ENCODE results near the gene KCNJ9.
"Not testable (repeated sequence)": the region's sequence is repeated elsewhere in the genome, so short reads cannot be mapped to it uniquely, and the experiment has no call there.

KCNJ9 gene

GRCh38 chr1:160081261-160081936 is at the start of gene KCNJ9:
Gene KCNJ9, plus strand, starts transcription at chr1:160081538. Its CDS starts 2,493 bp downstream, at chr1:160084031.
- DNase-seq: no peak

GRCh38 chr1:160032165-160032820 is 49.0 kb upstream of the KCNJ9 start:
- no peak for DNase-seq

- no peak for DNase-seq
Observed at GRCh38 chr1:160040476-160040875, 40.9 kb upstream of the KCNJ9 start.

GRCh38 chr1:160043543-160043942 is 37.8 kb upstream of the KCNJ9 start:
- no peak for DNase-seq

GRCh38 chr1:160045653-160046052 is 35.7 kb upstream of the KCNJ9 start:
- DNase-seq: no peak

- DNase-seq: peak; percentile 66
Observed at GRCh38 chr1:160046494-160047110, 34.7 kb upstream of the KCNJ9 start.

GRCh38 chr1:160047111-160047991 is 34.0 kb upstream of the KCNJ9 start:
- no peak for DNase-seq

- DNase-seq: no peak
Observed at GRCh38 chr1:160048335-160048734, 33.0 kb upstream of the KCNJ9 start.

GRCh38 chr1:160049101-160049500 is 32.2 kb upstream of the KCNJ9 start:
- no peak for DNase-seq

- DNase-seq: not testable (repeated sequence)
Observed at GRCh38 chr1:160050182-160050581, 31.2 kb upstream of the KCNJ9 start.

GRCh38 chr1:160050619-160051018 is 30.7 kb upstream of the KCNJ9 start:
- no peak for DNase-seq

- DNase-seq: no peak
Observed at GRCh38 chr1:160052936-160053335, 28.4 kb upstream of the KCNJ9 start.

GRCh38 chr1:160053548-160054365 is 27.6 kb upstream of the KCNJ9 start:
- no peak for DNase-seq

- DNase-seq: no peak
Observed at GRCh38 chr1:160056648-160057169, 24.6 kb upstream of the KCNJ9 start.

GRCh38 chr1:160058087-160058486 is 23.3 kb upstream of the KCNJ9 start:
- no peak for DNase-seq

- DNase-seq: no peak
Observed at GRCh38 chr1:160061369-160062229, 19.7 kb upstream of the KCNJ9 start.

GRCh38 chr1:160062230-160062532 is 19.2 kb upstream of the KCNJ9 start:
- DNase-seq: no peak

- no peak for DNase-seq
Observed at GRCh38 chr1:160063176-160063575, 18.2 kb upstream of the KCNJ9 start.

GRCh38 chr1:160064164-160064563 is 17.2 kb upstream of the KCNJ9 start:
- DNase-seq: no peak

- DNase-seq: no peak
Observed at GRCh38 chr1:160064746-160065145, 16.6 kb upstream of the KCNJ9 start.

Measured in 8988T (cell line).